ENCODE results near the gene OTULIN. TPM values are rescaled to one million over a fixed set of nuclear protein-coding genes. Genes with fewer than 3 reads are reported as not detected.
A peak's percentile ranks its signal among the peaks of the same experiment; 100 is the strongest.

OTULIN gene
- total and polyA plus RNA-seq, 2 of the 13 experiments (the other 11 are each of a cell fraction or from before 2014, with no cell fraction given), result 7.0 to 34.8 TPM

GRCh38 chr5:14728459-14728938 lies 64.0 kb downstream of the OTULIN start (continued):
- TF ChIP-seq ZHX2 (IDR thresholded peaks at IDR 0.05; ENCODE audit: low read depth) (no peak), ZHX2 (CRISPR knock-in tag; IDR thresholded peaks at IDR 0.05; ENCODE audit: borderline replicate concordance) (no peak), CBX5 (CRISPR knock-in tag; IDR thresholded peaks at IDR 0.05; ENCODE audit: borderline replicate concordance) (no peak; the same call in 1 of the 2 replicates), MAFG (CRISPR knock-in tag; IDR thresholded peaks at IDR 0.05) (no peak), ZNF704 (CRISPR knock-in tag; IDR thresholded peaks at IDR 0.05; ENCODE audit: borderline replicate concordance) (0 out of 2 replicates have a peak, but pooled peaks have one; percentile 48), RBM39 (IDR thresholded peaks at IDR 0.05; ENCODE audit: low read depth, low read length, poor library complexity, severe bottlenecking) (peak; percentile 51), ZSCAN9 (CRISPR knock-in tag; IDR thresholded peaks at IDR 0.05; ENCODE audit: borderline replicate concordance) (no peak; the same call in 1 of the 2 replicates), SAP130 (CRISPR knock-in tag; IDR thresholded peaks at IDR 0.05; ENCODE audit: low read depth) (peak; percentile 85), JARID2 (CRISPR knock-in tag; IDR thresholded peaks at IDR 0.05; ENCODE audit: insufficient replicate concordance) (no peak), ATF7 (IDR thresholded peaks at IDR 0.05) (no peak), ATF7 (CRISPR knock-in tag; IDR thresholded peaks at IDR 0.05) (no peak), CEBPB (IDR thresholded peaks at IDR 0.05; ENCODE audit: borderline replicate concordance, low read depth, low read length) (peak; percentile 54; the same call in 1 of the 2 replicates), MYC (CRISPR knock-in tag; IDR thresholded peaks at IDR 0.05; ENCODE audit: borderline replicate concordance) (peak; percentile 82; the same call in 1 of the 2 replicates), ZSCAN21 (CRISPR knock-in tag; IDR thresholded peaks at IDR 0.05; ENCODE audit: borderline replicate concordance) (peak; percentile 79), JUNB (CRISPR knock-in tag; IDR thresholded peaks at IDR 0.05; ENCODE audit: borderline replicate concordance) (no peak)
- TF ChIP-seq, protein P1, sequence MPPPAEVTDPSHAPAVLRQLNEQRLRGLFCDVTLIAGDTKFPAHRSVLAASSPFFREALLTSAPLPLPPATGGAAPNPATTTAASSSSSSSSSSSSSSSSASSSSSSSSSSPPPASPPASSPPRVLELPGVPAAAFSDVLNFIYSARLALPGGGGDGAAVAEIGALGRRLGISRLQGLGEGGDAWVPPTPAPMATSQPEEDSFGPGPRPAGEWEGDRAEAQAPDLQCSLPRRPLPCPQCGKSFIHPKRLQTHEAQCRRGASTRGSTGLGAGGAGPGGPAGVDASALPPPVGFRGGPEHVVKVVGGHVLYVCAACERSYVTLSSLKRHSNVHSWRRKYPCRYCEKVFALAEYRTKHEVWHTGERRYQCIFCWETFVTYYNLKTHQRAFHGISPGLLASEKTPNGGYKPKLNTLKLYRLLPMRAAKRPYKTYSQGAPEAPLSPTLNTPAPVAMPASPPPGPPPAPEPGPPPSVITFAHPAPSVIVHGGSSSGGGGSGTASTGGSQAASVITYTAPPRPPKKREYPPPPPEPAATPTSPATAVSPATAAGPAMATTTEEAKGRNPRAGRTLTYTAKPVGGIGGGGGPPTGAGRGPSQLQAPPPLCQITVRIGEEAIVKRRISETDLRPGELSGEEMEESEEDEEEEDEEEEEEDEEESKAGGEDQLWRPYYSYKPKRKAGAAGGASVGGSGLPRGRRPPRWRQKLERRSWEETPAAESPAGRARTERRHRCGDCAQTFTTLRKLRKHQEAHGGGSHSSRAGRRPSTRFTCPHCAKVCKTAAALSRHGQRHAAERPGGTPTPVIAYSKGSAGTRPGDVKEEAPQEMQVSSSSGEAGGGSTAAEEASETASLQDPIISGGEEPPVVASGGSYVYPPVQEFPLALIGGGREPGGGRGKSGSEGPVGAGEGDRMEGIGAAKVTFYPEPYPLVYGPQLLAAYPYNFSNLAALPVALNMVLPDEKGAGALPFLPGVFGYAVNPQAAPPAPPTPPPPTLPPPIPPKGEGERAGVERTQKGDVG (CRISPR knock-in tag; IDR thresholded peaks at IDR 0.05; ENCODE audit: borderline replicate concordance), result peak; percentile 96
- TF ChIP-seq, protein P2, sequence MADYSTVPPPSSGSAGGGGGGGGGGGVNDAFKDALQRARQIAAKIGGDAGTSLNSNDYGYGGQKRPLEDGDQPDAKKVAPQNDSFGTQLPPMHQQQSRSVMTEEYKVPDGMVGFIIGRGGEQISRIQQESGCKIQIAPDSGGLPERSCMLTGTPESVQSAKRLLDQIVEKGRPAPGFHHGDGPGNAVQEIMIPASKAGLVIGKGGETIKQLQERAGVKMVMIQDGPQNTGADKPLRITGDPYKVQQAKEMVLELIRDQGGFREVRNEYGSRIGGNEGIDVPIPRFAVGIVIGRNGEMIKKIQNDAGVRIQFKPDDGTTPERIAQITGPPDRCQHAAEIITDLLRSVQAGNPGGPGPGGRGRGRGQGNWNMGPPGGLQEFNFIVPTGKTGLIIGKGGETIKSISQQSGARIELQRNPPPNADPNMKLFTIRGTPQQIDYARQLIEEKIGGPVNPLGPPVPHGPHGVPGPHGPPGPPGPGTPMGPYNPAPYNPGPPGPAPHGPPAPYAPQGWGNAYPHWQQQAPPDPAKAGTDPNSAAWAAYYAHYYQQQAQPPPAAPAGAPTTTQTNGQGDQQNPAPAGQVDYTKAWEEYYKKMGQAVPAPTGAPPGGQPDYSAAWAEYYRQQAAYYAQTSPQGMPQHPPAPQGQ (CRISPR knock-in tag; IDR thresholded peaks at IDR 0.05; ENCODE audit: borderline replicate concordance), result no peak

All from HepG2 (cell line).